Measurements from ENCODE around the gene MYLK.

Gene MYLK

GRCh38 chr3:123586968-123587367, 297.2 kb downstream of the MYLK start:
- peak; percentile 33 for DNase-seq (ENCODE audit: low spot score)

DNA sequence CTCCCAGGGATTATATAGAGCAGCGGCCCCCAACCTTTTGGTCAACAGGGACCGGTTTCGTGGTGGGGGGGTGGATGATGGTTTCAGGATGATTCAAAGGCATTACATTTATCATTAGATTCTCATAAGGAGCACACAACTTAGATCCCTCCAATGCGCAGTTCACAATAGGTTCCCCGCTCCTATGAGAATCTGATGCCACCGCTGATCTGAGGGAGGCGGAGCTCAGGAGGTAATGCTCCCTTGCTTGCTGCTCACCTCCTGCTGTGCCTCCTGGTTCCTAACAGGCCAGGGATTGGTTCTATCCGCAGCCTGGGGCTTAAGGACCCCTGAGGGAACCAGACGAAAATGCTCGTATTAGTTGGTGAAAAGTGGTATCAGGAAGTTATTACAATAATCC, 298.0 kb downstream of the MYLK start:
- DNase-seq (ENCODE audit: low spot score): peak; percentile 54

DNA sequence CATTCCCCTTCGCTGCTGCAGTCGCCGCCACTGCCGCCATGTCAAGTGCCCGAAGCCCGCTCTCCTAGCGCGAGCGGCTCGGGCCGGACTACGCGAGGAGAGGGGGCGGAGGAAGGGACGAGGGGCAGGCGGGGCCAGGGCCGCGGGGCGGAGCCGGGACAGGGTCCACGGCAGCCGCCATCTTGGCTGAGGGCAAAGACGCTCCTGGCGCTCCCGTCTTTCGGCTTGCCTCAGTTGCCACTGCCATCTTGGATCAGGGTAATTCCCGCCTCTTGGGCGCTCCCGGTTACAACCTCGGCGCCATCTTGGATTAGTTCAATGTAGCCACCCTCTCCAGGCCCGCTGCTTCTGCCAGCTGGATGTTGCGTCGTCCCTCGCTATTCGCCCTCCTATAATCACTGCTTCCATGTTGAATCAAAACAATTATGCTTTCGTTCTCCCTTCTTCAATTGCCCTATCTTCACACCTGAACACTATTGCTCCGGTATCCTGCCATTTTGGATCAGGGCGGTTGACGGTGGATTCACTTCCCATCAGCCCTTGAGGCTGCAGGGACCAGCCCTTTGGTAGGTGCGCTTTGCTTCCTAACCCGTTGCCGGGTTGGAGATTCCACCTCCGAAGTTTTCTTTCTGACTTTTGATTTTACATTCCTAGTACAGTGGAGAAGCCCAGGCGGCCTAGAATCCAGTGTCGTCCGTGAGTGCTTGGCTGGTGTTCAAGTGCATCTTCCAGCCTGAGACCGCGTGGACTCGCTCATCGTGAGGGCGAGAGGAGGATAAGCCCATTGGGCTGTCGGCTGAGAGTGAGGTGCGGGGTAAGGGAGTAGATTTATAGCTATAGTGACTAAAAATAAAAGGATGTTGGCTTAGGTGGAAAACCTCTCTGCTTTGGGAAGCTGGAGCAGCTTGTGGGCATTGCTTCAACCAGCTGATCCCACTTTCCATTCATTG, 298.9 kb downstream of the MYLK start, which contains the start of gene HACD2:
TSS of gene HACD2 (minus strand) at position 66 of the 950 bp plus-strand sequence. CDS start at position 40, 26 bp downstream.
- DNase-seq (ENCODE audit: low spot score): peak; percentile 96

DNA sequence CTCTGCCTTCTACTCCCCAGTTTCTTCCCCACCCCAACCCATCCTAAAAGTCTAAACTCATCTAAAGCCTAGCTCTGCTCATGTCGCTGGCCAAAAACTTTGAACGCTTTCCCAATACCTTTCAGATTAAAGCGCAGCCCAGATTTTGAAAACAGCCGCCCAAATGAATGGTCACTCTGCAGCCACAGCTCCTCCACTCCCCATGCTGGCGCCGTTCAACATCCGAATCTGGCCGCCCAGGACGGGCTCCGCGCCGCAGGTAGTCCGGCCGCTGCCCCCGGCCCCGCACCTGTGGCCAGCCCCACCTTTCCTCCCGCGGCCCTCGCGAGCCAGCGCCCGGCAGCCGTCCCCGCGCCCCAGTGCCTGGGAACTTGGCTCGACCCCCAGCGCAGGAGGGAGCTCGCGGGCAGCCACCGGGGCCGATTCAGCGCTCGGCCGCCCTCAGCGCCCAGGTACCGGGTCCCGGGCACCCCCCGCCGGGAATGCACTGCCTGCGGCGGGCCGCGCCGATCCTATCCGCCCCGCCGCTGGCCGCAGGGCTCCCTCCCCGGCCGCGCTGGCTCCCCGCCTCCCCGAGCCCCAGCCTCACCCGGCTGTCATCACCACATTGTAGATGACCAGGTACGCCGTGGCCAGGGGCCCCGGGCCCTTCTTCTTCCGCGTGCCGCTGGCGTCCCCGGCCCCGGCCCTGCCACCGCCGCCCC, 299.7 kb downstream of the MYLK start:
- no peak for DNase-seq (ENCODE audit: low spot score)

GRCh38 chr3:123583561-123583960, 300.6 kb downstream of the MYLK start:
- no peak for DNase-seq (ENCODE audit: low spot score)

- no peak for DNase-seq (ENCODE audit: low spot score)
These were observed 301.8 kb downstream of the MYLK start for GRCh38 chr3:123582315-123582714.

DNA sequence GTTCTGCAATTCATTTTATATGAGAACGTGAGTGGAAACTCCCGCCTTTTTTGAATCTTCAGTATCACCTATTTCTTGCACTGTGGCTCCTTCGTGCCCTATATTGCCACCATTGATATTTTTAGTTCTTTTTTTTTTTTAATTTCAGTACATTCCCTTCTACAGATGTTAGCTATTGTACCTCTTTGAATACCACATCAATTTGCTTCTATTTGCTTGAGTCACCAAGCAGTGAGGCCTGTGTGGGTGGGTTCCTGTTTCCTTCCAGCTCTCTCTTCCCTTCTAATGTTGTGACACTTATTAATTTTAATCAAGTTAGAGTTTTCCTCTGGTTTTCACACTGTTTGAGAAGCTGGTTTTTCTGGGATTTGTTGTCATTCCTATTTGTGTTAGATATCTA, 308.0 kb downstream of the MYLK start:
- DNase-seq (ENCODE audit: low spot score): no peak

DNA sequence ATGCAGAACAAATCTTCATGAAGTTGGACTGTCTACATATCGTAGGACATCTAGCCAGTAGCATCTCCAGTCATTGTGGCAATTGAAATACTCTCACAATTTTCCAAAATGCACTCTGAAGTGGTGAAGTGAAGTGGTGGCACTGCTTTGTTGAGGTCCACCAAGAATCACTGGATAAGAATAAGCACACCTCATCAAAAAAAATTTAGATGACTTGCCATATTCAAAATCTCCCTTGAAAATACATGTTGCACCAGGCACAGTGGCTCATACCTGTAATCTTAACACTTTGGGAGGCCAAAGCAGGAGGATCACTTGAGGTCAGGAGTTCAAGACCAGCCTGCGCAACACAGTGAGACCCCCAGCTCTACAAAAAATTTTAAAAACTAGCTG, 312.2 kb downstream of the MYLK start:
- DNase-seq (ENCODE audit: low spot score): no peak

DNA sequence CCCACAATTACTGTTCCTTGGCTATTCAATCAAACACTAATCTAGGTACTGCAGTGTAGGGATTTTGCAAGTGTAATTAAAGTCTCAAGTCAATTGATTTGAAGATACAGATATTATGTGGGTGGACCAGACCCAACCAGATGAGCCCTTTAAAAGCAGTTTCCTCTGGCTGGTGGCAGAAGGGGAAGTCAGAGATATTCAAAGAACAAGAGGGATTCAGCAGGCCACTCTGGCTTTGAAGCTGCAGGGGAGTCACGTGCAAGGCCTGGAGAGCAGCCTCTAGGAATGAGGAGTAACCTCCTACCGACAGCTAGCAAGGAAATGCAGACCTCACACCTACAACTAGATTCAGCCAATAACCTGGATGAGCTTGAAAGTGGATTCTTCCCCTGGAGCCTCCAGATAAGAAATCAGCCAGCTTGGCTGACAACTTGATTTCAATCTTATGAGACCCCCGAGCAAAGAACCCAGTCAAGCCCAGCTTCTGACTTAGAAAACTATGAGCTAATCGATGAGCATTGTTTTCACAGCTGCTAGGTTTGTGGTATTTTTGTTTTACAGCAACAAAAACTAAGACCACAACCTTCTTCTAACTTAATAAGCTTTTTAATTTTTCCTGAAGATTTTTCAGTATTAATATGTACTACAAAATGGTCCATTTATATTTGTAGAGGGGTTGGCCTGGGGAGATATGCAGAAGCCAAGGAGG, 312.7 kb downstream of the MYLK start:
- no peak for DNase-seq (ENCODE audit: low spot score)

GRCh38 chr3:123568875-123569274, 315.3 kb downstream of the MYLK start:
- no peak for DNase-seq (ENCODE audit: low spot score)

GRCh38 chr3:123568034-123568433, 316.1 kb downstream of the MYLK start:
- DNase-seq (ENCODE audit: low spot score): no peak

DNA sequence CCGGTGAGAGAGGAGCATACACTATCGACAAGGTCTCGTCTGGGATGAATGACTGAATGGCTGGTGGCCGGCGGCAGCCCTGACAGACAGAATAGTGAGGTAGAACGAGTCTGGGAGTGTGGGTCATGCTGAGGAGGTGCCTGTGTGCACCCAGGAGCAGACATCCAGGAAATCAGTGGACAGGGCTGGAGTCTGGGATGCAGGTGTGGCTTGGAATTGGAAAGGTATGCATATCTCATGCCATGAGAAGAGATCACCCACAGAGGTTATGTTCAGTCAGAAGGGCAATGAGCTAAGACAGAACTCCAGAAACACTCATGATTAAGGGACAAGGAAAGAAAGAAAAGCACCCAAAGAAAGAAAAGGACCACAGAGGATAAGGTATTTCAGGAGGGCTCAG, 320.1 kb downstream of the MYLK start:
- no peak for DNase-seq (ENCODE audit: low spot score)

GRCh38 chr3:123562547-123562946, 321.6 kb downstream of the MYLK start:
- no peak for DNase-seq (ENCODE audit: low spot score)

DNA sequence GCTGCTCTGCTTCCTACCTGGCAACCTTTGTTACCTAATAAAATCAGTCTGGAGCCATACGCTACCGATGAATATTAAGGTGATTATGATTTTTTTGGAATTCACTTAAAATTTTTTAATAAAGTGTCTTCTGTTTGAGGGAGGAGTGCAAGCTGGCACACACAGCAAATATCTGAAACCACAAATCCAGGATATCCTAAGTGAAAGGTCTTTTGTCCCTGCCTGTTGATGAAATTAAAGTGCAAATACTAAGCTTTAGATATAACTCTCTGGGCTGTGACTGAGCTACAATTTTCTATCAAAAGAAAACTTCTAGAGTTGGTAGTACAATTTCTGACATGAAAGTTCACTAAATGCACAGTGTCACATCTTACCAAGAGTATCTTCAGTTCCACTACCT, 322.9 kb downstream of the MYLK start:
- DNase-seq (ENCODE audit: low spot score): no peak
